22Rv1 (cell line): ENCODE results near the gene HEATR3.

ENCODE experiments used
- CTCF ChIP-seq: fragments of 450-650 bp; IDR thresholded peaks from 2 replicates; pipeline ENCODE4 v1.5.1; 2017; ENCODE audit warnings: mild to moderate bottlenecking
- ZFX ChIP-seq: fragments of 450-650 bp; IDR thresholded peaks from 2 replicates; pipeline ENCODE4 v1.6.1; 2017; ENCODE audit warnings: antibody characterized with exemption, borderline replicate concordance

- no peak for TF ChIP-seq CTCF
- TF ChIP-seq ZFX: no peak
Observed at GRCh38 chr16:50092891-50093290, 27.1 kb downstream of the HEATR3 start.
